Stomach (tissue), 9 donors: ENCODE data around the gene INO80. TPM values are rescaled to one million over a fixed set of nuclear protein-coding genes. Genes with fewer than 3 reads are reported as not detected.

Source experiments
- DNase-seq, 2 donors: peaks; one replicate each; pipeline versions ENCODE4 v3.0.0 to v3.0.0-alpha.2; 2013 to 2019
- H3K27ac ChIP-seq, 5 donors: fragments of 200-600 bp in 4 of 5; sonication (generic) in 4 of 5; one replicate each; pipeline ENCODE4 v1.5.1; 2013 to 2019; ENCODE audit warnings: mild to moderate bottlenecking in 1 of 5, moderate library complexity in 1 of 5
- H3K27me3 ChIP-seq, 3 donors: fragments of 200-600 bp; sonication (generic); one replicate each; pipeline ENCODE4 v1.5.1; 2017 to 2019; ENCODE audit warnings: mixed run types in 1 of 3
- H3K36me3 ChIP-seq, 4 donors: fragments of 200-600 bp; sonication (generic); 1 replicate in 3 of 4; 2 replicates in 1 of 4; pipeline ENCODE4 v1.5.1; 2016 to 2019
- H3K4me1 ChIP-seq, 4 donors: fragments of 200-600 bp; sonication (generic); one replicate each; pipeline ENCODE4 v1.5.1; 2016 to 2019
- H3K4me3 ChIP-seq, 4 donors: fragments of 200-600 bp; sonication (generic) in 3 of 4; one replicate each; pipeline ENCODE4 v1.5.1; 2016 to 2019; ENCODE audit warnings: mild to moderate bottlenecking in 1 of 4
- H3K9me3 ChIP-seq, 4 donors: fragments of 200-600 bp; sonication (generic); one replicate each; pipeline ENCODE4 v1.5.1; 2016 to 2019
- CTCF ChIP-seq, 7 experiments: fragments of 450-650 bp in 4 of 7; fragments of 200-600 bp in 3 of 7; sonication (generic) in 3 of 7; IDR thresholded peaks; one replicate each; pipeline ENCODE4 v1.5.1; 2016 to 2019; ENCODE audit warnings: antibody characterized with exemption in 7 of 7, control low read depth in 2 of 7, mild to moderate bottlenecking in 1 of 7
- EP300 ChIP-seq: sonication (generic); formaldehyde crosslinking; IDR thresholded peaks from one replicate; pipeline ENCODE4 v1.6.1; 2017; ENCODE audit warnings: antibody characterized with exemption
- POLR2A ChIP-seq, 4 donors: fragments of 450-650 bp; IDR thresholded peaks; one replicate each; pipeline ENCODE4 v1.6.1; 2016; ENCODE audit warnings: antibody characterized with exemption in 4 of 4, control low read depth in 2 of 4, mild to moderate bottlenecking in 1 of 4, moderate library complexity in 1 of 4
- POLR2AphosphoS5 ChIP-seq, 3 donors: sonication (generic); formaldehyde crosslinking; IDR thresholded peaks; one replicate each; pipeline ENCODE4 v1.6.1; 2016; ENCODE audit warnings: antibody characterized with exemption in 3 of 3
- WGBS, 5 donors: extraction: QIAGEN DNeasy Blood & Tissue Kit in 3 of 5; methylation state at CpG; one replicate each; pipeline versions ENCODE4 v1.1.5 to v1.1.7; 2013 to 2018; 5-methylcytosine and 5-hydroxymethylcytosine counted together
- intact Hi-C: fragments of 100-400 bp; cut with DNase I; formaldehyde crosslinking; loops from one replicate; pipeline ENCODE4 v1.15.1; 2023; ENCODE audit warnings: low total_unique reads
- polyA plus RNA-seq, 3 donors: library from polyadenylated mRNA; stranded (reverse); fragments of 200-250 nt; gene quantifications; one replicate each; pipeline ENCODE4 v1.2.3, GENCODE V29; 2013
- total RNA-seq, 5 donors: library from RNA; depleted of rRNA; stranded (reverse); fragments of >200 nt; gene quantifications; one replicate each; pipeline versions ENCODE4 v1.1.0 to v1.2.3, GENCODE V29; 2014 to 2016
- donor health status: healthy with polysubstance abuse.
- donor health status: Bipolar disorder and iron deficiency.
- donor health status: healthy.

The INO80 gene
- total and polyA plus RNA-seq, 8 donors, result 4.6 to 40.8 (median 29.2) TPM

- Histone ChIP-seq H3K4me1 (no peaks in the 10 kb centered on the region), H3K4me3 (no peak overlapping the region), H3K27ac (no peak overlapping the region), H3K36me3 (no peaks in the 10 kb centered on the region), H3K9me3 (no peaks in the 10 kb centered on the region), H3K27me3 (peaks cover 0 to 7% (median 0%) of the 10 kb centered on the region in 3 donors)
- 78 to 91% (median 87%) methylated on average over 2 of the region's 2 CpGs for WGBS, 5 donors
- no peak for TF ChIP-seq CTCF (IDR thresholded peaks at IDR 0.05)
- TF ChIP-seq POLR2AphosphoS5 (IDR thresholded peaks at IDR 0.05), result no peak
- TF ChIP-seq EP300, result no peak
- TF ChIP-seq POLR2A (IDR thresholded peaks at IDR 0.05), result no peak
- no peak for DNase-seq
- intact Hi-C loops, result no loop called here
Measured at GRCh38 chr15:41122849-41123248, 6.8 kb upstream of the INO80 start.

DNA sequence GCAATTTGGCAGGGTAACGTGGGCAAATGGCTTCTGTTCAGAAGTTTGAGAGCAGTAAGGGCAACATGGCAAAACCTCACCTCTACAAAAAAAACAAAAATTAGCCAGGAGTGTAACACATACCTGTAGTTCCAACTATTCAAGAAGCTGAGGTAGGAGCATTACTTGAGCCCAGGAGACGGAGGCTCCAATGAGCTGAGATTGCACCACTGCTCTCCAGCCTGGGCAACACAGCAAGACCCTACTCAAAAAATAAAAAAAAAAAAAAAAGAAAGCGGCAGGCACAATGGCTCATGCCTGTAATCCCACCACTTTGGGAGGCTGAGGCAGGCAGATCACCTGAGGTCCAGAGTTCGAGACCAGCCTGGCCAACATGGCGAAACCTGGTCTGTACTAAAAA, 5.9 kb upstream of the INO80 start:
- WGBS, 5 donors, result 87 to 93% (median 93%) methylated on average over 5 of the region's 5 CpGs
- H3K27me3 ChIP-seq, result peaks cover 0 to 7% (median 0%) of the 10 kb centered on the region in 3 donors
- peaks cover 0 to 4% (median 3%) of the 10 kb centered on the region in 4 donors for H3K4me1 ChIP-seq
- H3K36me3 ChIP-seq, result no peaks in the 10 kb centered on the region
- DNase-seq, result no peak
- no peak overlapping the region for H3K4me3 ChIP-seq
- intact Hi-C loops, result no loop called here
- H3K9me3 ChIP-seq, result no peaks in the 10 kb centered on the region
- TF ChIP-seq CTCF (IDR thresholded peaks at IDR 0.05) (no peak), EP300 (no peak), POLR2A (IDR thresholded peaks at IDR 0.05) (no peak), POLR2AphosphoS5 (IDR thresholded peaks at IDR 0.05) (no peak)
- no peak overlapping the region for H3K27ac ChIP-seq

GRCh38 chr15:41116962-41117252, 827 bp upstream of the INO80 start:
- peak overlapping the region; percentile 70 to 95 (median 77) for H3K4me3 ChIP-seq
- WGBS, 5 donors, result 63 to 74% (median 69%) methylated on average over 6 of the region's 6 CpGs
- peaks cover 11 to 40% (median 32%) of the 10 kb centered on the region in 4 donors for H3K4me1 ChIP-seq
- H3K27ac ChIP-seq, result peak overlapping the region; percentile 98 to 100 (median 100)
- TF ChIP-seq EP300 (no peak), POLR2A (IDR thresholded peaks at IDR 0.05) (no peak), CTCF (IDR thresholded peaks at IDR 0.05) (no peak), POLR2AphosphoS5 (IDR thresholded peaks at IDR 0.05) (no peak)
- intact Hi-C loops, result no loop called here
- no peaks in the 10 kb centered on the region for H3K36me3 ChIP-seq
- H3K9me3 ChIP-seq, result no peaks in the 10 kb centered on the region
- H3K27me3 ChIP-seq, result no peaks in the 10 kb centered on the region
- DNase-seq, result no peak

DNA sequence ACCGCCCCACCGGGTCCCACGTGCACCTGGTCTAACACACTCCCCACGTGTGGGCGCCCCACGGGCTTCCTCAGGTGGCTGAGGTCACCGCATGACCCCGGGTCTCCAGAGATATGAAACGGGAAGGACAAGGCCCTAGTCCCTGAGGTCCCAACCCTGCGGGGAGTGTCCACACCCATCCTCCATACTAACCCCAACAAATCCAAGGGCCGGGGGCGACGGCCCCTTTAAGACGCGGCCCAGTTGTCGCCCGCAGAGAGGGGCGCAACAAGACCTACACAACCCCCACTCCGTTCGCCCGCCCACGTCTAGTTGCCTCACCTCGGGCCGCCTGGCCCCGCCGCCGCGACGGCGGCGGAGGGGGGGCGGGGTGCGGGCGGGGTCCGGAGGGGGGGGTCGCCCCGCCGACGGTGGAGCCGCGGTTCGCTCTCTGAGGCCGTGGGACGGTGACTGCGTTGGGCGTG, 396 bp downstream of the INO80 start:
- Histone ChIP-seq H3K36me3 (no peaks in the 10 kb centered on the region), H3K27me3 (no peaks in the 10 kb centered on the region), H3K27ac (peak overlapping the region; percentile 98 to 100 (median 100)), H3K9me3 (no peaks in the 10 kb centered on the region), H3K4me1 (peaks cover 11 to 51% (median 38%) of the 10 kb centered on the region in 4 donors), H3K4me3 (peak overlapping the region; percentile 70 to 95 (median 77))
- TF ChIP-seq EP300 (no peak), POLR2AphosphoS5 (IDR thresholded peaks at IDR 0.05) (no peak), CTCF (IDR thresholded peaks at IDR 0.05) (no peak), POLR2A (IDR thresholded peaks at IDR 0.05) (no peak)
- intact Hi-C loops, result no loop called here
- peak; percentile 55 to 84 for DNase-seq
- 0% methylated on average over 9 to 46 of the region's 46 CpGs; no CpG with 5 or more reads in 1 of the 5 donors for WGBS, 5 donors
